ENCODE measurements around the gene RMND5A. TPM values are rescaled to one million over a fixed set of nuclear protein-coding genes. Genes with fewer than 3 reads are reported as not detected.

RMND5A gene
- total RNA-seq, 1 donor from 2014 or later = 26.6 TPM

DNA sequence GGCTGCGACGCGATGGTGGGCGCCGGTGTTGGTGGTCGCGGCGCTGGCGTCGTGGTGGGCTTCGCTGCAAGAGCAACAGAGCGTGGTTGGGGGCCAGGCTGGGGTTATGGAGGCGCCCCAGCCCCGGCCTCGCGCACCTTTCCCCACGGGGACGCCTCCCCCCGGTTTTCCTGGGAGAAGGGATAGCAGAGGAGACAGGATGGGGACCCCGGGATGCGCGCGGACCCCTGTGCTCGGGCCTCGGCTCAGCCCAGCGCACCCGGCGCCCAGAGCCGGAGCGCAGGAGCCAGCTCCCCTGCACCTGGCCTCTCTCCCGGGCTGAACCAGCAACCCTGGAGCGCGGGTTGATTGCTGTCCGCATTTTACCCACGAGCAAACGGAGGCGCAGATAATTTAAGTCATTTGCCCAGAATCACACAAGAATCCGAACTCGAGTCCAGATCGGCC, 69.6 kb downstream of the RMND5A start:
- no peak for DNase-seq (ENCODE audit: low read depth)

DNA sequence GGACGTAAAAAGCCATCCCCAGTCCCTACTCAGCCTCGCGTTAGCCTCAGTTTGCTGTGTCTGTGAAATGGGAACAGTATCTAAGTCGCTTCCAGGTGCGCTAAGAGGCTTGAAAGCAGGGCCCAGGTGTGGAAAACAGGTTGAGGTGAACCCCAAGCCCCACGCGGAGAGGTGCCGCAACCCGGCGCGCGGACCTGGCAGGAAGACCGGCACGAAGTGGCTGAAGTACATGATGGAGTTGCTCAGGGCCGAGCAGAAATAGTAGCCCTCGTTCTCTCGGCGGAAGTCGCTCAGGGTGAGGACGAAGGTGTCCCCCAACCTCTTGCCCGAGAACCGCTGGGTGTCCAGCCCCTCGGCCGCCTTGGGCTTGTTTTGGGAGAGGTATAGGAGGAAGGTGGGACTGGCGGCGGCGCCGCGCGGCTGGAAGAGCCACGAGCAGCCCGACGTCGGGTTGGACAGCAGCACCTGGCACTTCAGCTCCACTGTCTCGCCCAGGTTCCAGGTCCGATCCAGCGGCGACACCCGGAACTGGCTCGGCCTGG, 70.1 kb downstream of the RMND5A start:
- DNase-seq (ENCODE audit: low read depth) = no peak
- TF ChIP-seq, protein P1, sequence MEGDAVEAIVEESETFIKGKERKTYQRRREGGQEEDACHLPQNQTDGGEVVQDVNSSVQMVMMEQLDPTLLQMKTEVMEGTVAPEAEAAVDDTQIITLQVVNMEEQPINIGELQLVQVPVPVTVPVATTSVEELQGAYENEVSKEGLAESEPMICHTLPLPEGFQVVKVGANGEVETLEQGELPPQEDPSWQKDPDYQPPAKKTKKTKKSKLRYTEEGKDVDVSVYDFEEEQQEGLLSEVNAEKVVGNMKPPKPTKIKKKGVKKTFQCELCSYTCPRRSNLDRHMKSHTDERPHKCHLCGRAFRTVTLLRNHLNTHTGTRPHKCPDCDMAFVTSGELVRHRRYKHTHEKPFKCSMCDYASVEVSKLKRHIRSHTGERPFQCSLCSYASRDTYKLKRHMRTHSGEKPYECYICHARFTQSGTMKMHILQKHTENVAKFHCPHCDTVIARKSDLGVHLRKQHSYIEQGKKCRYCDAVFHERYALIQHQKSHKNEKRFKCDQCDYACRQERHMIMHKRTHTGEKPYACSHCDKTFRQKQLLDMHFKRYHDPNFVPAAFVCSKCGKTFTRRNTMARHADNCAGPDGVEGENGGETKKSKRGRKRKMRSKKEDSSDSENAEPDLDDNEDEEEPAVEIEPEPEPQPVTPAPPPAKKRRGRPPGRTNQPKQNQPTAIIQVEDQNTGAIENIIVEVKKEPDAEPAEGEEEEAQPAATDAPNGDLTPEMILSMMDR (IDR thresholded peaks at IDR 0.05; ENCODE audit: insufficient read depth, low read length, poor library complexity, severe bottlenecking) = no peak
- Histone ChIP-seq H3K36me3 (ENCODE audit: control insufficient read depth, insufficient read depth, low read length) (no peaks in the 10 kb centered on the region), H3K27me3 (ENCODE audit: control insufficient read depth, insufficient read depth, low read length) (peaks cover 48% of the 10 kb centered on the region), H3K4me3 (ENCODE audit: low read depth, low read length) (no peak overlapping the region)

More for the DNA sequence above, 69.6 kb downstream of the RMND5A start:
- TF ChIP-seq, protein P1 (IDR thresholded peaks at IDR 0.05; ENCODE audit: insufficient read depth, low read length, poor library complexity, severe bottlenecking) = no peak
- Histone ChIP-seq H3K36me3 (ENCODE audit: control insufficient read depth, insufficient read depth, low read length) (no peaks in the 10 kb centered on the region), H3K27me3 (ENCODE audit: control insufficient read depth, insufficient read depth, low read length) (peaks cover 48% of the 10 kb centered on the region), H3K4me3 (ENCODE audit: low read depth, low read length) (no peak overlapping the region)

DNA sequence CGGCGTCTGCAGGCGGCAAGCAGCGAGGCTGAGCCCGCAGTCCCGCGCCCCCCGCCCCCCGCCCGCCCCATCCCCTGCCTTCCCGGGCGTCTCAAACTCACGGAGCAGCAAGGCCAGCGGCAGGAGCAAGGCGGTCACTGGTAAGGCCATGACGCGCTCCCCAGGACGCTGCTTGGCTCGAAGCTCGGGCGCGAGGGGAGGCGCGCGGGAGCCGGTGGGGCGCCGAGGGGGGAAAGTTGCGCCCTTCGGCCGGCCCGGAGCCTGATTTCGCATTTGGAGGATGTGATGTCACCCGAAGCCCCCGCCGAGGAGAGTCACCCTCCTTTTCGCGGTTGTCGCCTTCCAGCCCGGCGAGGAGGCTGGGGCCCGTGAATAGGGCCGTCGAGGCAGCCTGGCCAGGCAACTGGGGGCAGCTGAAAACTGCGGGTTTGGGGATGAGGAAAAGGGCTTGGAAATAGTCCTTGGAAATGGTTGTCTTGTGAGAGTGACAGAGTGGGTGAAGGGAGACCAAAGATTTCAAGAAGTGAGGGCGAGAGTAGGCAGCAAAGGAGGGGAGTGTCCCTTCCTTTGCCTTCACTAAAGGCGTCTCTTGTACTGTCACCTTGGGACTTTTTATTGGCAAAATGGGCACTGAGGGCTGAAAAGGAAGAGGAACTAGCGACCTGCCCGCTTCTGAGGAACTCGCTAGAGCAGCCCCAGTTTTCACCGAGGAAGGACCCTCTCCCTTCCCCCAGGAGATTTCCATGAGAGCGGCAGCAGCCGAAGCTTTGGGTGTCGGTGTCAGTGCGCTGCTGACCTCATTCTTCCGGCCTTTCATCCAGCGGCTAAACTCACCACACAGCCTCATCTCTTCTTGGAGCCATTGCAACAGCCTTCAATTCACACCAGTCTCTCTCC, 70.8 kb downstream of the RMND5A start, which contains the start of gene CD8A:
CD8A (minus strand) TSS at position 238 of the 897 bp plus-strand sequence; CDS start at position 150, 88 bp downstream.
- no peak within 1 kb of the TSS for H3K4me3 ChIP-seq (ENCODE audit: low read depth, low read length)
- H3K36me3 ChIP-seq (ENCODE audit: control insufficient read depth, insufficient read depth, low read length) = no peaks in the 10 kb centered on the region
- peaks cover 46% of the 10 kb centered on the region for H3K27me3 ChIP-seq (ENCODE audit: control insufficient read depth, insufficient read depth, low read length)
- DNase-seq (ENCODE audit: low read depth) = no peak
- TF ChIP-seq, protein P1 (IDR thresholded peaks at IDR 0.05; ENCODE audit: insufficient read depth, low read length, poor library complexity, severe bottlenecking) = no peak

DNA sequence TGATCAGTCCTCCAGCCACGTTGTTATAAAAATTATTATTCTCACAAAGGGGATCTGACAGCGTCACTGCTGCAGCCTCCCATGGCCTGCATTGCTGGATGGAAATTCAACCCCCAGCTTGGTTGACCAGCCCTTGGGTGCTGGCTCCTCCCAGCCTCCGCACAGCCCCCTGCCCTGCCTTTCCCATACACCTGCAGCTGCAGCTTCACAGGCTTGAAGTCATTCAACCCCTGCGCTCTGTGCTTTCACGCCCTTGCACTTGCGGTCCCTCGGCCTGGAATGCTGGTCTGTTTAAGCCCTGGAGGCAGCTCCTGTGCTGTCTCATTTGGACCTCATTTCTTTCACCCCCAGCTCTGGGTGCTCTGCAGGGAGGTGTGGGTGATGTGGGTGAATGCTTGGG, 71.5 kb downstream of the RMND5A start:
- Histone ChIP-seq H3K27me3 (ENCODE audit: control insufficient read depth, insufficient read depth, low read length) (peaks cover 46% of the 10 kb centered on the region), H3K4me3 (ENCODE audit: low read depth, low read length) (no peak overlapping the region), H3K36me3 (ENCODE audit: control insufficient read depth, insufficient read depth, low read length) (no peaks in the 10 kb centered on the region)
- TF ChIP-seq, protein P1 (IDR thresholded peaks at IDR 0.05; ENCODE audit: insufficient read depth, low read length, poor library complexity, severe bottlenecking) = no peak
- DNase-seq (ENCODE audit: low read depth) = no peak

DNA sequence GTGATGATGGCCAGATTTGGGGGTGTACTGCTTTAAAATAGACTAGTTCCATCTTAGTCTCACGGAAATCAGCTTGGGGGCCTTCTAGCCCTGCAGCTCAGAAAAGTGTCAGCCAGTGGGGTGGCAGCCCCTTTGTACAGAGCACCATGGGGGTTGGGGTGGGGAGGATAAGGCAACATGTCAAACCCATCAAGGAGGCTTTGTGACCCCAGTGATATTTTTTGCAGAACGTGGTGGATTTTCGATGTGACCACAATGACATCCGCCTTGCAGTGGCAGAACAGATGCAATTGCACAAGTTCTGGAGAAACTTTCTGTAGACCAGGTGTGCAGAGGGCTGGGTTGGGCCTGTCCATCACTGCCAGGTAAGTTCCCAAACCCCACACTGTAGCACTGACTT, 73.7 kb downstream of the RMND5A start:
- no peaks in the 10 kb centered on the region for H3K36me3 ChIP-seq (ENCODE audit: control insufficient read depth, insufficient read depth, low read length)
- TF ChIP-seq, protein P1 (IDR thresholded peaks at IDR 0.05; ENCODE audit: insufficient read depth, low read length, poor library complexity, severe bottlenecking) = no peak
- H3K27me3 ChIP-seq (ENCODE audit: control insufficient read depth, insufficient read depth, low read length) = peaks cover 39% of the 10 kb centered on the region
- DNase-seq (ENCODE audit: low read depth) = no peak
- no peak overlapping the region for H3K4me3 ChIP-seq (ENCODE audit: low read depth, low read length)

Measured in kidney epithelial cell (primary cell).